ENCODE measurements around the gene LDLR. TPM values are rescaled to one million over a fixed set of nuclear protein-coding genes. Genes with fewer than 3 reads are reported as not detected.
"Not testable (repeated sequence)": the region's sequence is repeated elsewhere in the genome, so short reads cannot be mapped to it uniquely, and the experiment has no call there.

Gene LDLR
- total and polyA plus RNA-seq, 8 donors, result 8.9 to 43.4 (median 26.5) TPM

- FAIRE-seq, result no peak
- peak overlapping the region in 1 of 4 donors; percentile 15 for H3K4me3 ChIP-seq
- H3K27me3 ChIP-seq, result no peaks in the 10 kb centered on the region
- DNase-seq, result no peak
- H3K9me3 ChIP-seq, result no peaks in the 10 kb centered on the region
- WGBS, 2 donors, result 68 to 75% methylated on average over 4 of the region's 4 CpGs
- no peaks in the 10 kb centered on the region for H3K36me3 ChIP-seq
- H3K4me1 ChIP-seq, result peaks cover 13 to 52% (median 35%) of the 10 kb centered on the region in 3 donors
- ATAC-seq, result no peak
- intact Hi-C loops (cut with DNase I), result no loop called here
- peak overlapping the region; percentile 78 to 98 (median 90) for H3K27ac ChIP-seq
- TF ChIP-seq CTCF (IDR thresholded peaks at IDR 0.05), result no peak
These were observed 5.2 kb downstream of the LDLR start for GRCh38 chr19:11094520-11094894.

GRCh38 chr19:11096210-11096841, 7.1 kb downstream of the LDLR start:
- 71 to 72% methylated on average over 10 of the region's 10 CpGs for WGBS, 2 donors
- intact Hi-C loops (cut with DNase I), result no loop called here
- no peaks in the 10 kb centered on the region for H3K36me3 ChIP-seq
- ATAC-seq, result no peak
- no peaks in the 10 kb centered on the region for H3K9me3 ChIP-seq
- DNase-seq, result no peak
- H3K27me3 ChIP-seq, result no peaks in the 10 kb centered on the region
- H3K4me3 ChIP-seq, result no peak overlapping the region
- no peak for TF ChIP-seq CTCF (IDR thresholded peaks at IDR 0.05)
- no peak for FAIRE-seq
- H3K4me1 ChIP-seq, result peaks cover 13 to 50% (median 29%) of the 10 kb centered on the region in 3 donors
- peak overlapping the region in 2 of 4 donors; percentile 97 to 98 for H3K27ac ChIP-seq

GRCh38 chr19:11097367-11097766, 8.1 kb downstream of the LDLR start:
- H3K4me1 ChIP-seq, result peaks cover 13 to 40% (median 20%) of the 10 kb centered on the region in 3 donors
- DNase-seq; H3K27me3 ChIP-seq; FAIRE-seq; H3K27ac ChIP-seq; H3K4me3 ChIP-seq; H3K36me3 ChIP-seq; H3K9me3 ChIP-seq; intact Hi-C loops (cut with DNase I); ATAC-seq: not testable (repeated sequence)
- WGBS, 2 donors, result 92 to 93% methylated on average over 6 of the region's 6 CpGs

GRCh38 chr19:11098327-11098726, 9.1 kb downstream of the LDLR start:
- no peak for FAIRE-seq
- no peaks in the 10 kb centered on the region for H3K9me3 ChIP-seq
- no peak for ATAC-seq
- no peaks in the 10 kb centered on the region for H3K27me3 ChIP-seq
- H3K4me3 ChIP-seq, result no peak overlapping the region
- H3K27ac ChIP-seq, result no peak overlapping the region
- no peak for DNase-seq
- peaks cover 10 to 31% (median 13%) of the 10 kb centered on the region in 3 donors for H3K4me1 ChIP-seq
- 96 to 98% methylated on average over 2 of the region's 2 CpGs for WGBS, 2 donors
- TF ChIP-seq CTCF (IDR thresholded peaks at IDR 0.05), result no peak
- intact Hi-C loops (cut with DNase I), result no loop called here
- H3K36me3 ChIP-seq, result peaks cover 6 to 12% (median 9%) of the 10 kb centered on the region in 3 donors

GRCh38 chr19:11098861-11099260, 9.6 kb downstream of the LDLR start:
- Histone ChIP-seq H3K36me3 (peaks cover 8 to 18% (median 9%) of the 10 kb centered on the region in 3 donors), H3K9me3 (no peaks in the 10 kb centered on the region), H3K27me3 (no peaks in the 10 kb centered on the region), H3K27ac (no peak overlapping the region), H3K4me3 (no peak overlapping the region), H3K4me1 (peaks cover 8 to 26% (median 13%) of the 10 kb centered on the region in 3 donors)
- WGBS, 2 donors, result 77 to 83% methylated on average over 3 of the region's 3 CpGs
- ATAC-seq (no peak), FAIRE-seq (no peak), DNase-seq (no peak)
- no peak for TF ChIP-seq CTCF (IDR thresholded peaks at IDR 0.05)
- intact Hi-C loops (cut with DNase I), result no loop called here

All from pancreas (tissue), 10 donors.